NCI-H510A (cell line): ENCODE results near the gene CLEC16A.

ENCODE experiments used
- DNase-seq: peaks from one replicate; lab custom pipeline; 2025; lab: John Stamatoyannopoulos, UW

Gene CLEC16A

DNA sequence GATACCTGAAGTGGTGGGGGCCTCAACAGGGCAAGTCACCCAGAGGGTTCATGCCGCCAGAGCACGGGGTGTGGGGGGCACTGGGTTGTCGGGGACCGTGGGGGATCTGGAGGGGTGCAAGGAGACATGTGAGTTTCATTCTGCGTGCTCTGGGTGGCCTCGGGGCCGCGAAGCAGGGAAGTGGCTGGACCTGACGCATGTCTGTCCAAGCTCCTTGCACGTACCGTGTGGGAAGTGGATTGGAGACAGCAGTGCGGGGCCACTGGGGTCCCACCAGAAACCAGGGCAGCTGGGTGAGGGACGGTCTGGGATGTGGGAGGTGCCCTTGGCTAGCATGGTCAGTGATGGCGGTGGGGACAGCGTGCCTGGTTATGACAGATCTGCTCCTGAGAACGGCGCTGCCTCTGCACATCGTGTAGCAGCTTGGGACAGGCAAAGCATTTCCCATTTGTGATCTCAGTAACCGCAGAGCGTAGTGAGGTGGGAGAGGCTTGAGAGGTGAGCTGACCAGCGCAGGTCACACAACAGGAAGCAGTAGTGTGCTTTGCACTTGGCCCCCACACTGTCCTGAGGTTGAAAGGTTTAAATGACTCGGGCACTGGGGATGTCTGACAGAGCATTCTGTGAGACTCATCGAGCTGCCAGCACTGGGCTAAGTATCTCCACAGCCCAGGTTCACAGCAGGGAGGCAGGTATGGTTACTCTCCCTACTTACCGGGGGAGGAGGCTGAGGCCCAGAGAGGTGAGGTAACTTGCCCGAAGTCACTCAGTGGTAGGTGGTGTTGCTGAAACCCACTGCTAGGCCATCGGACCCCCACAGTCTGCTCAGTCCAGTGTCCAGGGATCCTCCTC lies 197.3 kb downstream of the CLEC16A start:
- no peak for DNase-seq

DNA sequence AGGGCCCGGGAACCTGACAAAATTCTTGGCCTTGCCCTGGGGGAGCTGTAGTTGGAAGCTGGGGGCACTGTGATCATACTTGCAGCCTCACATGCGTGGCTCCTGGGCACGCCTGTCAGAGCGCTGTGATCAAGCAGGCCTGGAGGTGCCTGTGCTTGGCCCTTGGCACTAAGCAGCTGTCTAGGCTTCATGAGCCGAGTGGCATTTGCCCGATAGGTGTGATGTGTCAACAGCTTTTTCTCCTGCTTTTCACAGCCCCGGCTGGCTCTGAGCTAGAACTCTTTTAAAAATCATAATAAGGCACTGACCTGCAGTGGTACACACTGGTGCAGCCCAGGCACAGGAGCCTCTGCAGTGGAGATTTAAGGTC lies 197.9 kb downstream of the CLEC16A start:
- DNase-seq, result no peak

DNA sequence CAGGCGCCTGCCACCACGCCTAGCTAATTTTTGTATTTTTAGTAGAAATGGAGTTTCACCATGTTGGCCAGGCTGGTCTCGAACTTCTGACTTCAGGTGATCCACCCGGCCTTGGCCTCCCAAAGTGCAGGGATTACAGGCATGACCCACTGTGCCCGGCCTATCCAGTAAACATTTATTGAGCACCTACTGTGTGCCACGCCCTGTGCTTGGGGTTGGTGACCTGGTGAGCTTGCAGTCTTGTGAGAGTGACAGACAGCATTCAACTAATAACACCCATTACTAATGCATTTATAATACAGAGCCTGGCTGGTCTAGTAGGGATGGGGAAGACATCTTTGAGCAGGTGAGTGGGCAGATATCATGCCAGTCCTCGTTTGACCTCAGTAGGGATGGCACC lies 198.6 kb downstream of the CLEC16A start:
- DNase-seq, result no peak

DNA sequence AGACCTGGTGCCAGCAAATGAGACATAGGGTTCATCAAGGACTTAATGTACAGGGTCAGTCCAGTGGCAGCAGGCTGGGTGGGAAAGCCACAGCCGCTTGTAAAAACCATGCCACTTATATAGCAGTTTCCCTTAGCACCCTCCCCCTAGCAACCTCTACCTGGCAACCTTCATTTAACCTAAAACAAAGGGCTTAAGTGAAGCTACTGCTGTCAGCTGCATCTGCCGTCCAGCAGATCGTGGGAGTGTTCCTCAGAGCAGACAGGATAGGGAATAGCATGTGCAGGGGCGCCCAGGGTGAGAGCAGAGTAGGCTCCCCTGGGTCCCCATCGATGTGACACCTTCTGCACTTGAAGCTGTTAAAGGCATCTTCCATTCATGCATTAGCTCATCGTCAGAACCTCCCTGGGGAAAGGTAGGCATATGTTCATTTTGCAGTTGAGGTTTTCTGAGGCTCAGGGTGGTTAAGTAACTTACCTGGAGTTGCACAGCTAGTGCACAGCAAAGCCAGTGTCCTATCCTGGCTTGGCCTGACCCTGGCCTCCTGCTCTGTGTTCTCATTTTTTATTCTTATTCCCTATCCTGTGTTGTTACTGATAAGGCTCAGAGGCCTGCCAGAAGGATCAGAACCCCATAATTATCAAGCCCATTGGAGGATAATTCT lies 199.1 kb downstream of the CLEC16A start:
- DNase-seq, result no peak

DNA sequence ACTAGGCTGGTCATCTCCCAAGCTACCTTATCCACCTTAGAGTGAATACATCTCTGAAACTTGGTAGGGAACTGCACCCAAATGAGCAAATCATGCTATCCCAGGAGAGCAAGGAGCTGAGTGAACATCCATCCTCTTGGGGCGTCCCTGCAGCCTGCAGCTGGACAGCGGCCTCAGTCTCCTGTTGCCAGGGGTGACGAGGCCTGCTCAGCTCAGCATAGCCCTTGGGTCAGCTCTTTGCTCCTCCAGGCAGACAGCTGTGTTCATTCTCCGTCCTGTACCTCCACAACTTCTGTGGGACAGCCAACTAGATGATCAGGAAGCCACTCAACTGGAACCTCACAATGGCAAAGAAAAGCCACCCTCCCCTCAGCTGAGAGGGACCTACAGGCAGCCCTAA lies 199.8 kb downstream of the CLEC16A start:
- DNase-seq, result no peak

DNA sequence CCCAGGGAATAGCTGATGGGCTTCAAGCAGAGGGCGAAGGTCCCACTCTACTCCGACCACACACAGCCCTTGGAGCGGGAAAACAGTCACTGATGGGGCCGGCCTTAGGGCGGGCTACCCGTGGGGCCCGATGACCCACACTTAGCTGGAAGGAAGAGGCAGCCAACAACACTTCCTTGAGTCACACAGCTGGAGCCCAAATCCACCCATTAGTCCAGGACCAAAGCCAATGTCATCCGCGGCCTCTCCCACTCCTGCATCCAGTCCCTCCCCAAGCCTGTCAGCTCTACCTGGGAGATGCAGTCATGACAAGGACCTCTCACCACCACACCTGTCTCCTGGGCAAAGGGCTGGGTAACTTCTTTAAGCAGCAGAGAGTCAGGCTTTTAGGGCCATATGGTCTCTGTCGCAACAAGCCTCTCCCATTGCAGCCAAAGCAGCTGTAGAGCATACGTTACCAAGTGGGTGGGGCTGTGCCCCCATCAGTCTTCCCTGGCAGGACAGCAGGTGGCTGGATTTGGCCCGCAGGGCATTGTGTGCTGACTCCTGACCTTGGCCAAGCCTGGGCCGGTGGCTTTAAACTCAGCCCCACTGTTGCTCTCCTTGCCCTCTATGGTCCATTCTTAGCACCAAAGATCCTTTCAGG lies 200.9 kb downstream of the CLEC16A start:
- DNase-seq, result no peak

DNA sequence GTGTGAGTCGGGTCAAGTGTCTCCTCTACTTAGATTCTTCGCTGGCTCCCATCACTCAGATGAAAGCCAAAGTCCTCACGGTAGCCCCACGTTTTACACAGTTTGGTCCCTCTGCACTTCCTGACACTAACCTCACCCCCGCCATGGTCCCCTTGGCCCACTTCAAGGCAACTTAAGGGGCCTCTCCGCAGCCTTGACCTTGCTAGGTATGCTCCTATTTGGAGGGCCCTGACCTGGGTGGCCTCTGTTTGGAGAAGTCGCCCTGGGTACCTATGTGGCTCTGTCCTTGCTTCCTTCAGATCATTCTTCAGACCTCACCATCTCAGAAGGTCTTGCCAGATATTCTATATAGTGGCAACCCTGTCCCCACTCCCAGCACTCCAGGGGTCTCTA lies 201.5 kb downstream of the CLEC16A start:
- no peak for DNase-seq

DNA sequence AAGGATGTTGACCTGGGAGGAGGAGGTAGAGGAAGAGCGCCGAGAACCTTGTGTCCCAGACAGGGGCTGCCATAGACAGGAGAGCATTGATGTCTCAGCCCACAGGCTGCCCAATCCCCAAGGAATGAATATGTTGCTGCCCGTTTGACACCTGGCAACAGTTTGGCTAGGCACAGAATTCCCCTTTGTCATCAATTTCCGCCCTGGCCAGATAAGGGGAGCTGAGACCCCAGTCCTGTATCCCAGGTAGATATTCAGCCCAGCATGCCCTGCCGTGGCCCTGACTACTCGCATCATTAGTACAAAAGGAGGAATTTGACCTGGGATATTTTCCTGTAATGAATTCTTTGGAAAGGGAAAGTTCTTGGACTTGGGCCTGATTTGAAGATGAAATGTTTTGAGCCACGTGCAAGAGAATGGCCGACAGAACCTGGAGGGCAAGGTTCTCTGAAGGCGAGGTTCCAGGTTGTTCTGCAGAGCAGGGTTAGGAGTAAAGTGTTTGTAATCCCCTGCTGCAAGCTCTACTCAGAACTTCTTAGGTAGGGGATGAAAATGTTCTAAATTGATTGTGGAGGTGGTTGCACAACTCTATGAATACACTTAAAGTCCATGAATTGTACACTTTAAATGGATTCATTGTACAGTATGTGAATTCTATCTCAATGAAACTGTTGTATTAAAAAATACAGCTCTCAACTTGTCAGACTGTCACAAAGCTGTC lies 202.8 kb downstream of the CLEC16A start:
- DNase-seq, result no peak

DNA sequence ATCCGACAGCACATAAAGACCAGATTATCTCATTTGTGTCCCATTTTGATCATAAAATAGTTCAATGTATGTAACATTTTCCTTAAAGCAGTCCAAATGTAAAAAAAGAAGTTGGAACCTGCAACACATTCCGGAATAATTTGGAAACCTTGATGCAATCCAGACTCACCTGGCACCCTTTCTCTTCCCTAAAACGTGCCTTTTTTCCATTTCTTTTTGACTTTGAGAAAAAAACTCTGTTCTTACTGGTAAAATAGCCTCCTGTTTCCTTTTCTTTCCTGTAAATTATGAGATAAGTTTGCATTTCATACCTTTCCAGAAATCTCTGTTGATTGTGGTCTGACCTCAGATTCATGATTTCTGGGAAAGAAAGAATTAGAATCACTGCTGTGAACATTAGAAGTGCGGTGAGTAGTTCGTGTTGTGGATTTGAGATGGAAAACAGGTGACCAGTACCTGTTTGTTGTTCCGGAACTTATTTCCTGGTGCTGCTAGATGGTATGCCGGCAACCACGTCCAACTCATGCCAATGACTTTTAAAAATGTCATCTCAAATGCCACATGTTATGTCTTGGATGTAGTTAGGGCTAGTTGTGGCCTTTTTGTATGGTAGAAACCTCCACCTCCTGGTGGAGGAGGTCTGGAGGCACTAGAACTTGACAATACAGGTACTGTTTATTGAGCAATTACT lies 203.5 kb downstream of the CLEC16A start:
- no peak for DNase-seq

DNA sequence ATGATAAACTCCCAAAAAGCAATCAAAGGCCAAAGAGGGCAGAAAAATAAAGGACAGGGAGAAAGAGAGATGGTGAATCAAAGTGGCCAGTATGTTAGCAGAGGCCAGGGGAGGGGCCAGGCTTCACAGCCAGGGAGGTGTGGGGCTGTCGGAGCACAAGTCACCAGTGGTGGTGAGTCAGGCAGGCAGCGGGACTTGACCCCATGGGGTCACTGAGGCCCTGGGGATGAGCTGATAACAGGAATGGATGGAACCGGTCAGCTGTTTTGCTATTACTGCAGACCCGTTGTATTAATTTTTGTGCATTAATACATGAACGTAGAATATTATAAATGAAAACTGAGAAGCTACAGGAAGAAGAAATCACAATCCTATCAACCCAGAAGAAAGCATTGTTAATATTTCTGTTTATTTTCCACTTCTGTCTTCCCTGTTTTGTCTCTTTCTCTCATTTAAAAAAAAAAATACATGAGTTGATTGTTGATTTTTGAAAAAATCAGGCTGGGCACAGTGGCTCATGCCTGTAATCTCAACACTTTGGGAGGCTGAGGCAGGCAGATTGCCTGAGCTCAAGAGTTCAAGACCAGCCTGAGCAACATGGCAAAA lies 204.8 kb downstream of the CLEC16A start:
- DNase-seq, result no peak

DNA sequence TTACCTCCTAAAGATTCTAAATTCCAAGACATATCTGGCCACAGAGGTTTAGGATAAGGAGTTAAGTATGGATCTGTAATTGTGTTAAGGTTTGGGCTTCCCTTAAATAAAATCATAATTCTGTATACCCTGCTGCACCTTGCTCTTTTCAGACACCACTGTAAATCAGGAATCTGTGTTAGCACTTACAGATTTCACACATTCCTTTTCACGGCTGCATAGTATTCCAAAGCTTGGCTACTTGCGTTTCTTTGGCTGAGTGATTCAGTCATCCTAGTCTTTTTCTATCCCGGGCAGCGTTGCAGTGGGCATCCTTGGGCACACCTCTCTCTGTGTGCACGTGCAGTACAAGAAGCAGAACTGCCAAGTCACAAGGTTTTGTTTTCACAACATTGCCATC lies 205.8 kb downstream of the CLEC16A start:
- DNase-seq, result no peak

DNA sequence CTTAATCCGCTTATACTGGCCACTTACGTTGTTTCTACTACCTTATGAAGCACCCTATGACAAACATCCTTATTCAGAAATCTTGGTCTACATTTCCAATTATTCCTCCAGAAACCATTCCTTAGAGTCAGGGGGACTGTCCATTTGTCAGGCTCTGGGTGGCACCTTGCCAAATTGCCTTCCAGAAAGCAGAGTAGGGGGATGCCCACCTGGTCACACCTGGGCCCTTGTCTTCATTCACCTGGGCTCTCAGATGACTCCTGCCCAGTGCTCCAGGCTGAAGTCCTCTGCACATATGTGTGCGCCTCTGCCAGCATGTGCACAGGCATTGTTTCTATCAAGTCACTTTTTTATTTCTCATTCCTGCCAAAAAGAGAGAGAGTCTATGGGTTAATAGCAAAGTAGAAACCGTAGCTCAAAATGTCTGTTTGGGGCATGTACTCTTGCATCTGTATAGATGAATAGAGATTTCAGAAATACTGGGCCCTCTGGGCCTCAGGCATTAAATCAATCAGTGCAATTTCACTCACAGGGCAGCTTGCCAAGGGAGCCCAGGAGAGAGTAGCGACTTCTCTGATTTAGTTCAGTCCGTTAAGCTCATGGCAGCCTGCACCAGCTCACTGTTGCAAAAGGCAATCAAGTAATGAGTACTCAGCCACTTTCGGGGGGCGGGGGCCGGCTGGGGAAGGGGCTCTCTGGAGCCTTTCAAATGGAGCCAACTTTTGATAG lies 207.0 kb downstream of the CLEC16A start:
- DNase-seq, result no peak

DNA sequence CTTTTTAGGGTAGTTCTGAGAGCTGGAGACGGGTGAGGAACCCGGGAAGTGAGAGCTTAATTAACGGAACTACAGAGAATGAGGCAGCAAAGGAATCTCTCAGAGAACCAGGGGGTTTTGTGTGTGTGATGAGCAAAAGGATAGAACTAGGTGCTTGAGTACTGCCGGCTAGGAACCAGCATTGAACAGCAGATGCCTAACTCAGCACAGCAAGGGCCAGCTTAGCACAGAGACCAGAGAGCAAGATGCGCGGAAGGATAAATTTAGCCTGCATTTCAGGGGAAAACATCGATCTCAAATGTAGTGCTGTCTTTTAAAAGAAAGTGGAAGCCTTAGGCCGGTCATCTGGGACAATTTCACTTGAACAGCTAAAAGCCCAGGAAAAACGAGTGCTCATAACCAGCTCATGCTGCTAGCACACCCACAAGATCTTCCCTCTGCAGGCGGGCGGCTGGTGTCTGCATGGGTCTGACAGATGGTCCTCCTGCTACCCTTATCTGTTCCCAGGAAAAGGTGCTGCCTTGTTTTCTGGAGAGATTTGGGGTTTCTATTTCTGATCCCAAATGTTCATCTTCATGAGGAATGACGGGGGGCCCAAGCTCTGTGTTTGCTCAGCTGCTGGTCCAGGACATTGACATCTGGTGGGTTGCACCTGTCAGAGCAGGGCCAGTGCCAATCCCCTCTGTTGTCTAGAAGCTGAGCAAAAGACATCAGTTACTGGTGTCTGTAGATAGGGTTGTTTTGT lies 207.7 kb downstream of the CLEC16A start:
- no peak for DNase-seq

DNA sequence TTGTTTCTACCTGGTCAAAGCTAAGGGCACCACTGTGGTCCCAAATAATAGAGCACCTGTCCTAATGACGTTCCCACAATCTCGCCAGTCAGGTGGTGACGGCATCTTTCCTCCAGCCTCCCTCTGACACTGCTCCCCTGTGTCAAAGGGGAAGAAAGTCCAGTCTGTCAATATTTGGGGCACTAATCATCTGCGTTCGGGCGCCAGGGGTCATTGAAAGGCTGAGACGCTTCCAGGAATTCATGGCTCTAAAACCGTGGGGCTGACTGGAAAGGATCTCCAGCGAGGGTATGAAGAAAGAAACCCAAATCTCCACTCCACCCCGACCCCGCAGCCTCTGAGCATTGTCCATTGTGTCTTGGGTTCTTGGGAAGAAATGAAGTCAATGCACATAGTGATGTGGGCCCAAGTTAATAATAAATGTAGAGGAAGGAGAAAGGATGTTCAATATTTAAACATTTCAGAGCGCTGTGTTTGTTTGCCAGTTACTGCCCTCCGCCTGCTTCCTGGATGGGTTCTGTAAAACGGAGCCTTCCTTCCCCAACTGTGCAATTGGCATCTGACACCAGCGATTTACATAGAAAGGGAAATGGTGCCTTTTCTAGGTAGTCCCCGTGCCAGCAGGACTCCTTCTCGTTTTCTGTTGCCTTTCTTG lies 208.4 kb downstream of the CLEC16A start:
- DNase-seq, result no peak

DNA sequence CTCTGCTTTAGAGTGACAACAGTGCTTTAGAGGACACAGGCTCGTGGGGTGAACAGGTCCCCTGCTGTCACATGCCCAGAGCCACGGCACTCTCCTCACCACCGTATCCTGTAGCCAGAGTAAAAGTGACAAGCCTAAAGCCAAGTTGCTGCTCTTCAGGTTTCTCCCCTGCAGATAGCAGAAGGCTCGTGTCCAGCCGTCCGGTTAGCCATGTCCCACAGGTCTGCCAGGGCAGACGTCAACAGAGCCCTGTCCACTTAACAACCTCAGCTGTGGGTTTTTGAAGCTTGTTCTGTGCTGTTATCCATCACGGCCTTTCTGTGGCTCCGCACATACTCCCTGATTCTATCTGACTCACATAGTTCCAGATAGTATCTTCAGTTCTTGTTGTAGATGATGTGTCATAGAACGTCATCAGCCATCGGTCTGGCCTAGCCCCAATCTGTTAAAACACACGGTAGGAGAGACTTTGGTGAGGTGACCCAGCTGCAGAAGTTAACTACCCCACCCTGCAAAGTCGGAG lies 211.0 kb downstream of the CLEC16A start:
- no peak for DNase-seq

DNA sequence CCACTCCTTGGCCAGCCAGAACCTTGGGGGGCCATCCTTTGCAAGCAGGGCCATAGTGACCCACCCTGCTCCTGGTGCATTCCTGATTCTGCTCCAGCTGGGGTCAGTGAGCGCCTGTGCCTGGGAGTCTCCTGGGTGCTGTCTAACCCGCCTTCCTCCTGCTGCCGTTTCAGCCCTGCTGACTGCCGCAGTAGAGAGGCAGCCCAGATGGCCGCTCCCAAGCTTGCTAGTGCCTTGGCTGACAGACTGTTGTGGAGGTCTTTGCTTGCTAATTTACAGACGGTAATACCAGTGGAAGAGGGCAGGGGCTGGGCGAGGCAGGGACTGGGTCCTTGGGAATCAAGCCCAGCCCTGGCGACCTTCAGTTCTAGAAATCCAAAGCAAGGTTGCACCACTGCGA lies 212.0 kb downstream of the CLEC16A start:
- DNase-seq, result no peak

DNA sequence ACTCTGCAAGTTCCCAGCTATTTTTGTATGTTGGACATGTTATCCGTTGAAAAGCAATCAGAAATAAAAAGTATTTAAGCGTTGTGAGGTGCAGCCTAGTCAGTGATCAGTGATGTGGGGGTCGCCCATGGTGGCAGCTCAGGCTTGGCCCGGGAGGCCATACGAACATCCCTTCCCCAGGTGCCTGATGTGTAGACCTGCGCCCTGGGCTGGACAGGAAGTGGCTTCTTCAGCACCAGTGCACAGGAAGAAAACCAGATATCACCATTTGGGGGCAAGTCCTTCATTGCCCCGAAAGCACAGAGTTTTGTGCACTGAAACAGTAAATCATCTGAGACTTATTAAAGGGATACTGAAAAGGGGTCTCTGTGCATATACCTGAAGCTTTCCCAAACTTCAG lies 212.8 kb downstream of the CLEC16A start:
- no peak for DNase-seq

DNA sequence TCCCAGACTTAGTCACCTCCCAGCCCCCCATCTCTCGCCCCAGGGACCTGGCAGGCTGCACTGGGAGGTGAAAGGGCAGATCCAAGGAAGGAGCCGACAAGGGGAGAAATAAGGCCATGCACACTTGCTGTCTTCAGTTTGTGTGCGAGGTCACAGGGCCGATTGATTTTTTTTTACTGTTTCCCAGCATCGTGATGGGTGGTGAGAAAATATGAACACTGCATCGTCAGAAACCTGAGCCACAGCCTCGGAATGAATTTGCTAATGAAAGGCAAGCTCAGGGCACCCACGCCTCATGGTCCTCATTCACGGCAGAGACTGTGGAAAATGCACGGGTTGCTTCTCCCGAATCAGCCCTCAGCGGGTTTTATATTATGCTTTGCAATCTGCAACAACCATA lies 213.7 kb downstream of the CLEC16A start:
- no peak for DNase-seq

DNA sequence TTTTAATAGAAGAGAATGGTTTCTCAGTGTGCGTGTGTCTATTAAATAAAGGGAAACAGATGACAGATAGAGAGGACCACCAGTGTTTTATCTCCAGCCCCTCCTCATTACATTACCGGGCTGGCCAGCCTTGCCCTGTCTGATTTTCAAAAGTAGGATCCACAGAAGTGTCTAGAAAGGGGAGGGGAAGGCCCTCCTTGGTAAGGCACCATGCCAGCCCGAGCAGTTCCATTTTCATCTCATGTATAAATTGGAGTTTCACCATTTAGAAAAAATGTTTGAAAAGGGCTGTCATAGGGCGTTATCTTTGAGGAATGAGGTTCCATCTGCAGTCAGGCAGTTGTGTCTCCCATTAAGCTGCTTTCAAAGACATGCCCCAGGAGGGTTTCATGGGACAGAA lies 214.9 kb downstream of the CLEC16A start:
- no peak for DNase-seq
